ENCODE results near the gene UBE2S. TPM values are rescaled to one million over a fixed set of nuclear protein-coding genes. Genes with fewer than 3 reads are reported as not detected.

The UBE2S gene
- 66.7 and 71.0 TPM in 2 replicates for total RNA-seq

DNA sequence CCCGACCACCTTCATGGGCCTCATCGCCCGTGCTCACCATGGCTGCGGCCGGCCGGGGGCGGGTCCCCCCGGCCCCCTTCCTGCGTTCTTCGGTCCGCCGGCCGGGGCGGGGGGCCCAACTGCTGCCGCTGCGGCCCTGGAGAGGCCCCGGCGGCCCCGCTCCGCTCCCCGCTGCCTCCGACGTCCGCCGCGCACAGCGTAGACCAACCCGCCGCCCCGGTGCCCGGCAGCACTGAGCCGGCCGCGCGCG is at the start of gene UBE2S:
Gene UBE2S, minus strand, starts transcription at position 239 of the 250 bp plus-strand sequence. Its CDS starts 199 bp downstream, at position 40.

DNA sequence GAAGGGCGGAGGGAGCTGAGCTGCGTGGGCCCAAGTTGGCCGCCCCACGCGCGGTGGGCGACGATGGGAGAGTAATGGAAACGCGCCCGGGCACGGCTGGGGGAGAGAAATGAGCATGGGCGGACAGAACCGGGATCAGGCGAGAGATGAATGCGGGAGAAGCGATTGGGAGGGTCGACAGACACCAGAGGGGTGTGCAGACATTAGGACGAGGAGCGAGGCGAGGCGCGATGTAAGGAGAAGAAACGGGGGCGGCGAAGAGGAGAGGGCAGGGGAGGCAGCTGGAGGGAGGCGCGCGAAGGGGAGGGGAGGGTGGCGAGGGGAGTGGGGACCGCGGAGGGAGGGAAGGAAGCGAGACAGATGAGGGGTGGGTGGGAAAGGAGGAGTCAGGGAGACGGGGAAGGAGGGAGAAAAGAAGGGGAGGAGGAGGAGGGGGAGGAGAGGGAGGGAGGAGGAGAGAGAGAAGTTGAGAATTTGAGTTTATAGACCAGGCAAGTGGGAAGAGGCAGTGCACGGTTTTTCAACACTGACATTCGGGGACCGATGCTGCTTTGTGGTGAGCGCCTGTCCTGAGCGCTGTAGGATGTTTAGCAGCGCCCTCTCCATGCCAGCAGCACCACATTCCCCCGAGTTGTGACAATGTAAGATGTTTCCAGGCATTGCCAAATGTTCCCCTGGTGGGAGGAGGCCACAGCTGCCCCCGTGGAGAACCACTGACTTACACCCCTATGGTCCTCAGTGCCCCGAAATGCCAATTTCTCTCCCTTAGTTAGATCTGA is 35.6 kb upstream of the UBE2S start, which contains the start of gene SHISA7:
Gene SHISA7, minus strand, starts transcription at position 256 of the 779 bp plus-strand sequence. CDS start 437 bp downstream, outside the sequence.

DNA sequence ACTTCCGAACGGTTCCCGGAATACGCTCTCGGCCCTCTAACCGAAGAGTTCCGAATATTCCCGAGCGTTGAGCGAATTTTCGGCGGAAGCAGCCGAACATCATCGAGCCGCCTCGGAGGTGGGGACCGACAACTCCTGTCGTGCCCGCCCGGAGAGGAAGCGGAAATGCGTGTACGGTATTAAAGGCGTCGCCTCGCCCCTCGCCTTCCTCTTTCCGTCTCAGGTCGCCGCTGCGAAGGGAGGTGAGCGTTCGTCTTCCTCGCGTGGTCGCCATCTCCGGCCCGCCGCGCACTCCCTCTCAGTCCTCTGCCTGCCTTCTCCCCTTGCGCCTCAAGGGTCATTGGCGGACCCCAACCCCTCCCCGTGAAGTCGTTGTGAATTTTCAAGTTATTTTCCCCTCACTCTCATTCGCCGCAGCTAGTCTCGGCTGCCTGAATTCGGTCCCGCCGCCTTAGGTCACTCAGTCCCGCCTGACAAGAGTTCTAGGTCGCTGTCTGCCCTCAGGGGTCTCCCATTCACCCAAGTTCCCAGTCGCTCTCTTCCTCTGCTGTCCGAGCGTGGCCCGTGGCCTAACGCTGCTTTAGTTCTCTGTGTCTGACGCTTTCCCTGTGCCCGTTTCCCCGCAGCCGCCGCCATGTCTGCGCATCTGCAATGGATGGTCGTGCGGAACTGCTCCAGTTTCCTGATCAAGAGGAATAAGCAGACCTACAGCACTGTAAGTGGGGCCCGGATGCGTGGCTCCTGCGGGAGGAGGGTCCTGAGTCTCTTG is 21.7 kb downstream of the UBE2S start, which contains the start of gene RPL28:
Gene RPL28, plus strand, starts transcription at position 209 of the 769 bp plus-strand sequence. Its CDS starts 426 bp downstream, at position 635.

GRCh38 chr19:55384131-55384919 is 23.3 kb downstream of the UBE2S start, which contains the start of gene TMEM238:
Gene TMEM238 (minus strand): TSS chr19:55384292. CDS start chr19:55384259, 33 bp downstream.

GRCh38 chr19:55376241-55376933 is 31.2 kb downstream of the UBE2S start, which contains the start of gene TMEM190:
Gene TMEM190 (plus strand): TSS chr19:55376826. CDS start chr19:55376854, 28 bp downstream.

GRCh38 chr19:55370305-55370988 is 37.1 kb downstream of the UBE2S start, which contains the start of gene IL11:
Gene IL11 (minus strand): TSS chr19:55370463. CDS start chr19:55370310, 153 bp downstream.

GRCh38 chr19:55362990-55363716 is 44.4 kb downstream of the UBE2S start, which contains the start of gene GARIN5B:
Gene GARIN5B (minus strand): TSS chr19:55363260. CDS start chr19:55363066, 194 bp downstream.

GRCh38 chr19:55354698-55355212 is 52.8 kb downstream of the UBE2S start, which contains the start of gene COX6B2:
Gene COX6B2 (minus strand): TSS chr19:55354719. CDS start chr19:55354521, 198 bp downstream.

Other genes starting within 250 kb of the UBE2S start
- gene DNAAF3, start 241.2 kb downstream of the UBE2S start, total RNA-seq: 0.07 and 0.10 TPM in 2 replicates
- 0.13 TPM in 1 of 2 replicates, not detected in the other for gene SYT5, start 227.5 kb downstream of the UBE2S start, total RNA-seq
- gene PTPRH, start 198.3 kb downstream of the UBE2S start, total RNA-seq: 1.9 and 5.7 TPM in 2 replicates
- 2.3 and 2.8 TPM in 2 replicates for gene TMEM86B, start 179.0 kb downstream of the UBE2S start, total RNA-seq
- 45.7 and 65.7 TPM in 2 replicates for gene PPP6R1, start 148.8 kb downstream of the UBE2S start, total RNA-seq
- gene HSPBP1, start 127.7 kb downstream of the UBE2S start, total RNA-seq: 21.6 and 27.4 TPM in 2 replicates
- 10.8 and 10.9 TPM in 2 replicates for gene BRSK1, start 123.8 kb downstream of the UBE2S start, total RNA-seq
- not detected in 2 replicates for gene TMEM150B, start 82.4 kb downstream of the UBE2S start, total RNA-seq
- gene KMT5C, start 67.9 kb downstream of the UBE2S start, total RNA-seq: 5.0 and 7.8 TPM in 2 replicates
- not detected in 2 replicates for gene COX6B2, start 53.1 kb downstream of the UBE2S start, total RNA-seq
- 0.10 TPM in 1 of 2 replicates, not detected in the other for gene GARIN5B, start 44.5 kb downstream of the UBE2S start, total RNA-seq
- 4.1 and 13.9 TPM in 2 replicates for gene IL11, start 37.3 kb downstream of the UBE2S start, total RNA-seq
- gene TMEM190, start 31.0 kb downstream of the UBE2S start, total RNA-seq: not detected in 2 replicates
- gene TMEM238, start 23.5 kb downstream of the UBE2S start, total RNA-seq: 0.23 and 0.39 TPM in 2 replicates
- gene RPL28, start 21.9 kb downstream of the UBE2S start, total RNA-seq: 184 and 218 TPM in 2 replicates
- gene SHISA7, start 35.5 kb upstream of the UBE2S start, total RNA-seq: not detected in 2 replicates
- 36.7 and 40.1 TPM in 2 replicates for gene ISOC2, start 53.9 kb upstream of the UBE2S start, total RNA-seq
- gene C19orf85, start 57.0 kb upstream of the UBE2S start, total RNA-seq: not detected in 2 replicates
- 1.2 and 2.7 TPM in 2 replicates for gene ZNF628, start 68.8 kb upstream of the UBE2S start, total RNA-seq
- 13.7 and 20.4 TPM in 2 replicates for gene NAT14, start 77.4 kb upstream of the UBE2S start, total RNA-seq
- gene SSC5D, start 80.6 kb upstream of the UBE2S start, total RNA-seq: 39.3 and 40.5 TPM in 2 replicates
- gene SBK2, start 129.3 kb upstream of the UBE2S start, total RNA-seq: 0.13 TPM in 1 of 2 replicates, not detected in the other
- gene SBK3, start 137.8 kb upstream of the UBE2S start, total RNA-seq: 0.07 TPM in 2 replicates
- gene ZNF579, start 173.1 kb upstream of the UBE2S start, total RNA-seq: 4.1 and 9.1 TPM in 2 replicates
- 3.8 and 5.0 TPM in 2 replicates for gene FIZ1, start 191.7 kb upstream of the UBE2S start, total RNA-seq
- gene ZNF524, start 192.5 kb upstream of the UBE2S start, total RNA-seq: 9.5 and 13.1 TPM in 2 replicates
- gene ZNF865, start 197.9 kb upstream of the UBE2S start, total RNA-seq: 2.5 and 5.1 TPM in 2 replicates
- gene ZNF784, start 216.8 kb upstream of the UBE2S start, total RNA-seq: 3.9 and 5.1 TPM in 2 replicates
- 7.1 and 8.8 TPM in 2 replicates for gene ZNF580, start 233.2 kb upstream of the UBE2S start, total RNA-seq
- gene ZNF581, start 235.9 kb upstream of the UBE2S start, total RNA-seq: 16.6 and 24.6 TPM in 2 replicates
- 10.7 and 13.3 TPM in 2 replicates for gene CCDC106, start 240.4 kb upstream of the UBE2S start, total RNA-seq
- 103 and 111 TPM in 2 replicates for gene U2AF2, start 247.2 kb upstream of the UBE2S start, total RNA-seq